ENCODE data around the gene PAF1.

Gene PAF1

GRCh38 chr19:39411832-39412099, 20.9 kb upstream of the PAF1 start:
- Histone ChIP-seq H3K4me2 (ENCODE audit: low read depth, low read length) (peak overlapping the region; percentile 47), H2AFZ (ENCODE audit: low read length) (no peak overlapping the region), H3K36me3 (replicated peaks; ENCODE audit: insufficient read depth, low read length) (peaks cover 12% of the 10 kb centered on the region; the same call in 1 of the 2 replicates), H3K79me2 (ENCODE audit: low read length) (peaks cover 22% of the 10 kb centered on the region), H3F3A (ENCODE audit: insufficient read depth, low read length) (peaks cover 49% of the 10 kb centered on the region), H3K9me3 (replicated peaks; ENCODE audit: insufficient read depth, low read length) (no peaks in the 10 kb centered on the region), H3K4me3 (ENCODE audit: low read length) (peak overlapping the region; percentile 17), H3K9me2 (replicated peaks; ENCODE audit: insufficient read depth, low read length) (no peaks in the 10 kb centered on the region), H3K27me3 (replicated peaks; ENCODE audit: insufficient read depth, low read length) (no peaks in the 10 kb centered on the region), H3K4me1 (ENCODE audit: low read length) (peaks cover 15% of the 10 kb centered on the region), H4K20me1 (ENCODE audit: insufficient read depth, low read length) (peaks cover 20% of the 10 kb centered on the region; the same call in 1 of the 2 replicates), H3K9ac (ENCODE audit: low read length) (peak overlapping the region; percentile 99; the same call in 1 of the 2 replicates), H3K27ac (ENCODE audit: low read length) (peak overlapping the region; percentile 100; the same call in 1 of the 2 replicates)
- peak; percentile 91 for DNase-seq
- TF ChIP-seq EZH2phosphoT487 (IDR thresholded peaks at IDR 0.05; ENCODE audit: low read length), result no peak
- TF ChIP-seq EZH2 (optimal IDR thresholded peaks at IDR 0.05; ENCODE audit: low read depth, low read length), result no peak
- TF ChIP-seq, protein P1, sequence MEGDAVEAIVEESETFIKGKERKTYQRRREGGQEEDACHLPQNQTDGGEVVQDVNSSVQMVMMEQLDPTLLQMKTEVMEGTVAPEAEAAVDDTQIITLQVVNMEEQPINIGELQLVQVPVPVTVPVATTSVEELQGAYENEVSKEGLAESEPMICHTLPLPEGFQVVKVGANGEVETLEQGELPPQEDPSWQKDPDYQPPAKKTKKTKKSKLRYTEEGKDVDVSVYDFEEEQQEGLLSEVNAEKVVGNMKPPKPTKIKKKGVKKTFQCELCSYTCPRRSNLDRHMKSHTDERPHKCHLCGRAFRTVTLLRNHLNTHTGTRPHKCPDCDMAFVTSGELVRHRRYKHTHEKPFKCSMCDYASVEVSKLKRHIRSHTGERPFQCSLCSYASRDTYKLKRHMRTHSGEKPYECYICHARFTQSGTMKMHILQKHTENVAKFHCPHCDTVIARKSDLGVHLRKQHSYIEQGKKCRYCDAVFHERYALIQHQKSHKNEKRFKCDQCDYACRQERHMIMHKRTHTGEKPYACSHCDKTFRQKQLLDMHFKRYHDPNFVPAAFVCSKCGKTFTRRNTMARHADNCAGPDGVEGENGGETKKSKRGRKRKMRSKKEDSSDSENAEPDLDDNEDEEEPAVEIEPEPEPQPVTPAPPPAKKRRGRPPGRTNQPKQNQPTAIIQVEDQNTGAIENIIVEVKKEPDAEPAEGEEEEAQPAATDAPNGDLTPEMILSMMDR (IDR thresholded peaks at IDR 0.05; ENCODE audit: low read length), result peak; percentile 96

GRCh38 chr19:39411081-39411831, 20.4 kb upstream of the PAF1 start:
- Histone ChIP-seq H3K9ac (ENCODE audit: low read length) (peak overlapping the region; percentile 99; the same call in 1 of the 2 replicates), H2AFZ (ENCODE audit: low read length) (no peak overlapping the region), H3K4me3 (ENCODE audit: low read length) (peak overlapping the region; percentile 17; the same call in 1 of the 2 replicates)

DNA sequence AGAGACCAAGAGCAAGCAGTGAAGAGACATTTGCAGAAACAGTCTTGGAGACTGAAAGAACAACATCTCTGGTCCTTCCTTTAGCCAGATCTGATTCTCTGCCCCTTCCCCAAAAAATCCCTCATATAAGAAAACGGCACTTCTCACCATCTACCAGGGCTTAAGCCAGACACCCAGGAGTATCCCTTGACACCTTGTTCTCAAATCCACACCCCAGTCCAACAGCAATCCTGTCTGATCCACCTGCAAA, 19.9 kb upstream of the PAF1 start:
- H3K27me3 ChIP-seq (replicated peaks; ENCODE audit: insufficient read depth, low read length), result no peaks in the 10 kb centered on the region
- peak overlapping the region; percentile 47 for H3K4me2 ChIP-seq (ENCODE audit: low read depth, low read length)
- peak overlapping the region; percentile 100; the same call in 1 of the 2 replicates for H3K27ac ChIP-seq (ENCODE audit: low read length)
- no peak for DNase-seq
- peaks cover 12% of the 10 kb centered on the region; the same call in 1 of the 2 replicates for H3K36me3 ChIP-seq (replicated peaks; ENCODE audit: insufficient read depth, low read length)
- TF ChIP-seq EZH2 (optimal IDR thresholded peaks at IDR 0.05; ENCODE audit: low read depth, low read length) (no peak), EZH2phosphoT487 (IDR thresholded peaks at IDR 0.05; ENCODE audit: low read length) (no peak)
- TF ChIP-seq, protein P1 (IDR thresholded peaks at IDR 0.05; ENCODE audit: low read length), result no peak
- no peak overlapping the region for H3K4me3 ChIP-seq (ENCODE audit: low read length)
- peaks cover 20% of the 10 kb centered on the region; the same call in 1 of the 2 replicates for H4K20me1 ChIP-seq (ENCODE audit: insufficient read depth, low read length)
- H3K79me2 ChIP-seq (ENCODE audit: low read length), result peaks cover 24% of the 10 kb centered on the region
- no peaks in the 10 kb centered on the region for H3K9me2 ChIP-seq (replicated peaks; ENCODE audit: insufficient read depth, low read length)
- peaks cover 15% of the 10 kb centered on the region for H3K4me1 ChIP-seq (ENCODE audit: low read length)
- peak overlapping the region; percentile 99; the same call in 1 of the 2 replicates for H3K9ac ChIP-seq (ENCODE audit: low read length)
- peaks cover 57% of the 10 kb centered on the region for H3F3A ChIP-seq (ENCODE audit: insufficient read depth, low read length)
- no peaks in the 10 kb centered on the region for H3K9me3 ChIP-seq (replicated peaks; ENCODE audit: insufficient read depth, low read length)
- H2AFZ ChIP-seq (ENCODE audit: low read length), result no peak overlapping the region

More at GRCh38 chr19:39411081-39411831, 20.4 kb upstream of the PAF1 start:
- H3F3A ChIP-seq (ENCODE audit: insufficient read depth, low read length), result peaks cover 52% of the 10 kb centered on the region
- H3K27ac ChIP-seq (ENCODE audit: low read length), result peak overlapping the region; percentile 100; the same call in 1 of the 2 replicates
- peaks cover 15% of the 10 kb centered on the region for H3K4me1 ChIP-seq (ENCODE audit: low read length)
- peaks cover 12% of the 10 kb centered on the region; the same call in 1 of the 2 replicates for H3K36me3 ChIP-seq (replicated peaks; ENCODE audit: insufficient read depth, low read length)
- peaks cover 24% of the 10 kb centered on the region for H3K79me2 ChIP-seq (ENCODE audit: low read length)
- H4K20me1 ChIP-seq (ENCODE audit: insufficient read depth, low read length), result peaks cover 20% of the 10 kb centered on the region; the same call in 1 of the 2 replicates
- H3K27me3 ChIP-seq (replicated peaks; ENCODE audit: insufficient read depth, low read length), result no peaks in the 10 kb centered on the region
- TF ChIP-seq EZH2 (optimal IDR thresholded peaks at IDR 0.05; ENCODE audit: low read depth, low read length) (no peak), EZH2phosphoT487 (IDR thresholded peaks at IDR 0.05; ENCODE audit: low read length) (no peak)
- TF ChIP-seq, protein P1 (IDR thresholded peaks at IDR 0.05; ENCODE audit: low read length), result no peak
- H3K4me2 ChIP-seq (ENCODE audit: low read depth, low read length), result peak overlapping the region; percentile 47
- peak; percentile 27 for DNase-seq
- H3K9me3 ChIP-seq (replicated peaks; ENCODE audit: insufficient read depth, low read length), result no peaks in the 10 kb centered on the region
- H3K9me2 ChIP-seq (replicated peaks; ENCODE audit: insufficient read depth, low read length), result no peaks in the 10 kb centered on the region

All from MM.1S (cell line).